GM23338 (cell line): ENCODE results near the gene CIC. TPM values are rescaled to one million over a fixed set of nuclear protein-coding genes. Genes with fewer than 3 reads are reported as not detected.

ENCODE experiments used
- ATAC-seq: fragments of 200-7000 bp; cut with Tn5 transposase; 3 replicates; pipeline ENCODE4 v1.9.1; 2020
- DNase-seq: peaks from one replicate; pipeline ENCODE4 v3.0.0-alpha.2; 2015; ENCODE audit warnings: low spot score
- H2AFZ ChIP-seq: fragments of 200-600 bp; sonication (generic); 2 replicates; pipeline ENCODE4 v1.8.0; 2016; ENCODE audit warnings: antibody characterized with exemption, mild to moderate bottlenecking, moderate library complexity
- H3F3A ChIP-seq: fragments of 200-600 bp; sonication (generic); replicated peaks from 2 replicates; pipeline ENCODE4 v1.8.0; 2017; ENCODE audit warnings: antibody characterized with exemption, mixed run types, low read depth
- H3K27ac ChIP-seq: fragments of 200-600 bp; sonication (generic); 2 replicates; pipeline ENCODE4 v1.6.1; 2016; ENCODE audit warnings: low read depth
- H3K27me3 ChIP-seq: fragments of 200-600 bp; sonication (generic); 2 replicates; pipeline ENCODE4 v1.8.0; 2016; ENCODE audit warnings: mild to moderate bottlenecking, mixed run types, moderate library complexity; ENCODE audit not compliant: insufficient read depth
- H3K36me3 ChIP-seq: fragments of 200-600 bp; sonication (generic); 2 replicates; pipeline ENCODE4 v1.8.0; 2016; ENCODE audit warnings: mild to moderate bottlenecking; ENCODE audit not compliant: insufficient read depth
- H3K4me1 ChIP-seq: fragments of 200-600 bp; sonication (generic); 2 replicates; pipeline ENCODE4 v1.8.0; 2016; ENCODE audit warnings: mild to moderate bottlenecking, moderate library complexity; ENCODE audit not compliant: insufficient read depth
- H3K4me2 ChIP-seq: fragments of 200-600 bp; sonication (generic); 2 replicates; pipeline ENCODE4 v1.7.1; 2017; ENCODE audit warnings: mixed run types
- H3K4me3 ChIP-seq: fragments of 200-600 bp; sonication (generic); 2 replicates; pipeline ENCODE4 v1.6.1; 2016; ENCODE audit warnings: mixed run types
- H3K79me2 ChIP-seq: fragments of 200-600 bp; sonication (generic); replicated peaks from 2 replicates; pipeline ENCODE4 v1.8.0; 2017; ENCODE audit warnings: mild to moderate bottlenecking; ENCODE audit not compliant: insufficient read depth
- H3K9me2 ChIP-seq: fragments of 200-600 bp; sonication (generic); 2 replicates; pipeline ENCODE4 v1.8.0; 2017; ENCODE audit not compliant: insufficient read depth
- H4K20me1 ChIP-seq: fragments of 200-600 bp; sonication (generic); replicated peaks from 2 replicates; pipeline ENCODE4 v1.8.0; 2017; ENCODE audit warnings: mild to moderate bottlenecking; ENCODE audit not compliant: insufficient read depth
- H3K27ac Mint-ChIP-seq: 2 replicates; pipeline ENCODE4 v1.8.0; 2020; ENCODE audit warnings: inconsistent platforms, mild to moderate bottlenecking, moderate library complexity, mixed read lengths
- H3K27me3 Mint-ChIP-seq: 3 replicates; pipeline ENCODE4 v1.8.0; 2022; ENCODE audit warnings: low read depth, mild to moderate bottlenecking, moderate library complexity, mixed read lengths, inconsistent platforms; ENCODE audit not compliant: insufficient read depth, poor library complexity
- H3K36me3 Mint-ChIP-seq: 3 replicates; pipeline ENCODE4 v1.8.0; 2021; ENCODE audit warnings: low read depth, mild to moderate bottlenecking, inconsistent platforms, moderate library complexity, mixed read lengths
- H3K4me1 Mint-ChIP-seq: 3 replicates; pipeline ENCODE4 v1.8.0; 2020; ENCODE audit warnings: mild to moderate bottlenecking, inconsistent platforms, mixed read lengths
- H3K4me3 Mint-ChIP-seq: 3 replicates; pipeline ENCODE4 v1.8.0; 2021; ENCODE audit warnings: moderate library complexity, mild to moderate bottlenecking, inconsistent platforms, mixed read lengths
- H3K9me3 Mint-ChIP-seq: 3 replicates; pipeline ENCODE4 v1.8.0; 2020; ENCODE audit warnings: moderate library complexity, mild to moderate bottlenecking, inconsistent platforms, mixed read lengths
- CREB1 ChIP-seq: fragments of 250-450 bp; sonication (Bioruptor Pico); IDR thresholded peaks from 2 replicates; pipeline ENCODE4 v1.5.0; 2020; ENCODE audit warnings: low read depth, mild to moderate bottlenecking, moderate library complexity
- EZH2 ChIP-seq: fragments of 200-600 bp; sonication (generic); IDR thresholded peaks from one replicate; pipeline ENCODE4 v1.8.0; 2017; ENCODE audit warnings: antibody characterized with exemption, mild to moderate bottlenecking, low read depth; ENCODE audit not compliant: unreplicated experiment
- EZH2phosphoT487 ChIP-seq: fragments of 200-600 bp; sonication (generic); IDR thresholded peaks from one replicate; pipeline ENCODE4 v1.8.1; 2018; ENCODE audit warnings: antibody characterized with exemption; ENCODE audit not compliant: unreplicated experiment
- JUNB ChIP-seq: IDR thresholded peaks from one replicate; pipeline ENCODE4 v1.6.1; 2016; ENCODE audit warnings: antibody characterized with exemption; ENCODE audit not compliant: unreplicated experiment
- POLR2AphosphoS5 ChIP-seq: IDR thresholded peaks from 2 replicates; pipeline ENCODE4 v1.6.1; 2016; ENCODE audit warnings: antibody characterized with exemption, low read depth
- STAT1 ChIP-seq: IDR thresholded peaks from one replicate; pipeline ENCODE4 v1.6.1; 2016; ENCODE audit warnings: antibody characterized with exemption; ENCODE audit not compliant: unreplicated experiment
- ZNF114 ChIP-seq: fragments of 250-450 bp; sonication (Bioruptor Pico); IDR thresholded peaks from 2 replicates; pipeline ENCODE4 v1.5.0; 2020; ENCODE audit warnings: mild to moderate bottlenecking, moderate library complexity
- ZNF331 ChIP-seq: fragments of 250-450 bp; sonication (Bioruptor Pico); IDR thresholded peaks from 2 replicates; pipeline ENCODE4 v1.5.0; 2020; ENCODE audit warnings: low read depth, mild to moderate bottlenecking, moderate library complexity
- polyA plus RNA-seq: library from polyadenylated mRNA; unstranded; fragments of >200 nt; fragmentation: Nextera tagmentation; extraction: Ambion mirVana; gene quantifications from 2 replicates; pipeline ENCODE4 v1.2.1, GENCODE V29; 2016
- total RNA-seq: library from RNA; depleted of rRNA; stranded (reverse); fragments of >200 nt; shearing (Covaris generic); gene quantifications from 2 replicates; pipeline ENCODE4 v1.2.3, GENCODE V29; 2014
- TF ChIP-seq, protein P1 (sequence below): fragments of 250-450 bp; sonication (Bioruptor Pico); IDR thresholded peaks from 2 replicates; pipeline ENCODE4 v1.5.0; 2020; ENCODE audit warnings: mild to moderate bottlenecking, moderate library complexity
- TF ChIP-seq, protein P2 (sequence below): IDR thresholded peaks from one replicate; pipeline ENCODE4 v1.6.1; 2018; ENCODE audit warnings: antibody characterized with exemption; ENCODE audit not compliant: unreplicated experiment

CIC gene
- total and polyA plus RNA-seq, 2 experiments from 2014 or later, result 13.2 to 42.0 TPM

DNA sequence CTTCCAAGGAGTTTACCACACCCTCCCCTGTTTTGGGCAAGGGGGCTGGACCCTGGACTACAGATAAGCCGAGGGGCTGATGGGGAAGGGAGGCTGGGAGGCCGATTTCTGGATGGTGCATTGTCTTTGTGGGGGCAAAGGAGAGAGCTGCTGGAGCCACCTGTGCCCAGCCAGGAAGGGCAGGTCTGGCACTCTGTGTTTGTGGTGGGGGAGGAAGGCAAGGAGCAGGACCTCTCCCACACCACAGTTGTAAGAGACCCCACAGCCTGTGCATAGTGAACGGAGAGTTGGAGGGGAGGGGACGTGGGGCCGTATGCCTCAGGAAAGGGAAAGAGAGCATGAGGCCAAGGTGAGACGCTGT is 16.9 kb downstream of the CIC start (continued):
- TF ChIP-seq, protein P1, sequence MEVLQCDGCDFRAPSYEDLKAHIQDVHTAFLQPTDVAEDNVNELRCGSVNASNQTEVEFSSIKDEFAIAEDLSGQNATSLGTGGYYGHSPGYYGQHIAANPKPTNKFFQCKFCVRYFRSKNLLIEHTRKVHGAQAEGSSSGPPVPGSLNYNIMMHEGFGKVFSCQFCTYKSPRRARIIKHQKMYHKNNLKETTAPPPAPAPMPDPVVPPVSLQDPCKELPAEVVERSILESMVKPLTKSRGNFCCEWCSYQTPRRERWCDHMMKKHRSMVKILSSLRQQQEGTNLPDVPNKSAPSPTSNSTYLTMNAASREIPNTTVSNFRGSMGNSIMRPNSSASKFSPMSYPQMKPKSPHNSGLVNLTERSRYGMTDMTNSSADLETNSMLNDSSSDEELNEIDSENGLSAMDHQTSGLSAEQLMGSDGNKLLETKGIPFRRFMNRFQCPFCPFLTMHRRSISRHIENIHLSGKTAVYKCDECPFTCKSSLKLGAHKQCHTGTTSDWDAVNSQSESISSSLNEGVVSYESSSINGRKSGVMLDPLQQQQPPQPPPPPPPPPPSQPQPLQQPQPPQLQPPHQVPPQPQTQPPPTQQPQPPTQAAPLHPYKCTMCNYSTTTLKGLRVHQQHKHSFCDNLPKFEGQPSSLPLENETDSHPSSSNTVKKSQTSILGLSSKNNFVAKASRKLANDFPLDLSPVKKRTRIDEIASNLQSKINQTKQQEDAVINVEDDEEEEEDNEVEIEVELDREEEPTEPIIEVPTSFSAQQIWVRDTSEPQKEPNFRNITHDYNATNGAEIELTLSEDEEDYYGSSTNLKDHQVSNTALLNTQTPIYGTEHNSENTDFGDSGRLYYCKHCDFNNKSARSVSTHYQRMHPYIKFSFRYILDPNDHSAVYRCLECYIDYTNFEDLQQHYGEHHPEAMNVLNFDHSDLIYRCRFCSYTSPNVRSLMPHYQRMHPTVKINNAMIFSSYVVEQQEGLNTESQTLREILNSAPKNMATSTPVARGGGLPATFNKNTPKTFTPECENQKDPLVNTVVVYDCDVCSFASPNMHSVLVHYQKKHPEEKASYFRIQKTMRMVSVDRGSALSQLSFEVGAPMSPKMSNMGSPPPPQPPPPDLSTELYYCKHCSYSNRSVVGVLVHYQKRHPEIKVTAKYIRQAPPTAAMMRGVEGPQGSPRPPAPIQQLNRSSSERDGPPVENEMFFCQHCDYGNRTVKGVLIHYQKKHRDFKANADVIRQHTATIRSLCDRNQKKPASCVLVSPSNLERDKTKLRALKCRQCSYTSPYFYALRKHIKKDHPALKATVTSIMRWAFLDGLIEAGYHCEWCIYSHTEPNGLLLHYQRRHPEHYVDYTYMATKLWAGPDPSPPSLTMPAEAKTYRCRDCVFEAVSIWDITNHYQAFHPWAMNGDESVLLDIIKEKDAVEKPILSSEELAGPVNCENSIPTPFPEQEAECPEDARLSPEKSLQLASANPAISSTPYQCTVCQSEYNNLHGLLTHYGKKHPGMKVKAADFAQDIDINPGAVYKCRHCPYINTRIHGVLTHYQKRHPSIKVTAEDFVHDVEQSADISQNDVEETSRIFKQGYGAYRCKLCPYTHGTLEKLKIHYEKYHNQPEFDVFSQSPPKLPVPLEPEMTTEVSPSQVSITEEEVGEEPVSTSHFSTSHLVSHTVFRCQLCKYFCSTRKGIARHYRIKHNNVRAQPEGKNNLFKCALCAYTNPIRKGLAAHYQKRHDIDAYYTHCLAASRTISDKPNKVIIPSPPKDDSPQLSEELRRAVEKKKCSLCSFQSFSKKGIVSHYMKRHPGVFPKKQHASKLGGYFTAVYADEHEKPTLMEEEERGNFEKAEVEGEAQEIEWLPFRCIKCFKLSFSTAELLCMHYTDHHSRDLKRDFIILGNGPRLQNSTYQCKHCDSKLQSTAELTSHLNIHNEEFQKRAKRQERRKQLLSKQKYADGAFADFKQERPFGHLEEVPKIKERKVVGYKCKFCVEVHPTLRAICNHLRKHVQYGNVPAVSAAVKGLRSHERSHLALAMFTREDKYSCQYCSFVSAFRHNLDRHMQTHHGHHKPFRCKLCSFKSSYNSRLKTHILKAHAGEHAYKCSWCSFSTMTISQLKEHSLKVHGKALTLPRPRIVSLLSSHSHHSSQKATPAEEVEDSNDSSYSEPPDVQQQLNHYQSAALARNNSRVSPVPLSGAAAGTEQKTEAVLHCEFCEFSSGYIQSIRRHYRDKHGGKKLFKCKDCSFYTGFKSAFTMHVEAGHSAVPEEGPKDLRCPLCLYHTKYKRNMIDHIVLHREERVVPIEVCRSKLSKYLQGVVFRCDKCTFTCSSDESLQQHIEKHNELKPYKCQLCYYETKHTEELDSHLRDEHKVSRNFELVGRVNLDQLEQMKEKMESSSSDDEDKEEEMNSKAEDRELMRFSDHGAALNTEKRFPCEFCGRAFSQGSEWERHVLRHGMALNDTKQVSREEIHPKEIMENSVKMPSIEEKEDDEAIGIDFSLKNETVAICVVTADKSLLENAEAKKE (CRISPR knock-in tag), result no peak
- no peak for TF ChIP-seq EZH2
- TF ChIP-seq JUNB, result no peak
- TF ChIP-seq, protein P2, sequence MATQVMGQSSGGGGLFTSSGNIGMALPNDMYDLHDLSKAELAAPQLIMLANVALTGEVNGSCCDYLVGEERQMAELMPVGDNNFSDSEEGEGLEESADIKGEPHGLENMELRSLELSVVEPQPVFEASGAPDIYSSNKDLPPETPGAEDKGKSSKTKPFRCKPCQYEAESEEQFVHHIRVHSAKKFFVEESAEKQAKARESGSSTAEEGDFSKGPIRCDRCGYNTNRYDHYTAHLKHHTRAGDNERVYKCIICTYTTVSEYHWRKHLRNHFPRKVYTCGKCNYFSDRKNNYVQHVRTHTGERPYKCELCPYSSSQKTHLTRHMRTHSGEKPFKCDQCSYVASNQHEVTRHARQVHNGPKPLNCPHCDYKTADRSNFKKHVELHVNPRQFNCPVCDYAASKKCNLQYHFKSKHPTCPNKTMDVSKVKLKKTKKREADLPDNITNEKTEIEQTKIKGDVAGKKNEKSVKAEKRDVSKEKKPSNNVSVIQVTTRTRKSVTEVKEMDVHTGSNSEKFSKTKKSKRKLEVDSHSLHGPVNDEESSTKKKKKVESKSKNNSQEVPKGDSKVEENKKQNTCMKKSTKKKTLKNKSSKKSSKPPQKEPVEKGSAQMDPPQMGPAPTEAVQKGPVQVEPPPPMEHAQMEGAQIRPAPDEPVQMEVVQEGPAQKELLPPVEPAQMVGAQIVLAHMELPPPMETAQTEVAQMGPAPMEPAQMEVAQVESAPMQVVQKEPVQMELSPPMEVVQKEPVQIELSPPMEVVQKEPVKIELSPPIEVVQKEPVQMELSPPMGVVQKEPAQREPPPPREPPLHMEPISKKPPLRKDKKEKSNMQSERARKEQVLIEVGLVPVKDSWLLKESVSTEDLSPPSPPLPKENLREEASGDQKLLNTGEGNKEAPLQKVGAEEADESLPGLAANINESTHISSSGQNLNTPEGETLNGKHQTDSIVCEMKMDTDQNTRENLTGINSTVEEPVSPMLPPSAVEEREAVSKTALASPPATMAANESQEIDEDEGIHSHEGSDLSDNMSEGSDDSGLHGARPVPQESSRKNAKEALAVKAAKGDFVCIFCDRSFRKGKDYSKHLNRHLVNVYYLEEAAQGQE, result no peak

DNA sequence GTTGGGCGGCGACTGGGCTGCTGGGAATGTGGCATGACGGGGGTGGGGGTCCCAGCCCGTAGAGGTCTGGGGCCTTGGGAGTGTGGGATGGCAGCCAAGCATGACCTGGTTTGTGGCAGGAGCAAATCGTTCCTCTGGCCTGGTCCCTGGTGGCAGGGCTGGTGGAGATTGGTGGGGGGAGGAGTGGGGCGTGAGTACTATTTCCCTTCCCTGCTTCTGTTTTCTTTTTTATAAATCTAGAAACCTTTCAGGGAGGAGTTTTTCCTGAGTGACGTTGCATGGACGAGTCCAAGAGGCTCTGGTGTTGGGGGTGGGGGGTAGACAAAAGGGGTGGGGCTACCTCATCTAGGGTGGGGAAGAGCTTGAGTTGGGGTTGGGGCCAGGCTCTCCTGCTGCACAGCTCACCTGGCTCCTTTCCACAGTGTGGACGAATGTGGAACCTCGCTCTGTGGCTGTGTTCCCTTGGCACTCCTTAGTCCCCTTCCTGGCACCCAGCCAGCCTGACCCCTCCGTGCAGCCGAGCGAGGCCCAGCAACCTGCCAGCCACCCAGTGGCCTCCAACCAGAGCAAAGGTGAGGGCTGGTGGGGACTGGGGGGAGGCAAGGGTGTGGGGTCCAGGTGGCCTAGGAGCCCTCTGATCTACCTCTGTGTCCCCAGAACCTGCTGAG is 17.4 kb downstream of the CIC start:
- no peak overlapping the region for H3K4me2 ChIP-seq
- Mint-ChIP-seq H3K4me1 (peaks cover 32% of the 10 kb centered on the region), H3K36me3 (peaks cover 16% of the 10 kb centered on the region), H3K27me3 (peaks cover 21% of the 10 kb centered on the region), H3K4me3 (peak overlapping the region; percentile 19; the same call in 1 of the 3 replicates), H3K9me3 (no peaks in the 10 kb centered on the region), H3K27ac (0 out of 2 replicates have a peak overlapping the region, but pooled peaks have one; percentile 31)
- no peaks in the 10 kb centered on the region for H3K27me3 ChIP-seq
- H3K4me3 ChIP-seq, result no peak overlapping the region
- peaks cover 4% of the 10 kb centered on the region; the same call in 1 of the 2 replicates for H3K36me3 ChIP-seq
- H3F3A ChIP-seq, result peaks cover 19% of the 10 kb centered on the region
- no peak for DNase-seq
- no peak for ATAC-seq
- peaks cover 20% of the 10 kb centered on the region for H3K79me2 ChIP-seq
- H3K9me2 ChIP-seq, result no peaks in the 10 kb centered on the region
- H2AFZ ChIP-seq, result no peak overlapping the region
- H4K20me1 ChIP-seq, result peaks cover 4% of the 10 kb centered on the region; the same call in 1 of the 2 replicates
- H3K4me1 ChIP-seq, result peaks cover 23% of the 10 kb centered on the region
- H3K27ac ChIP-seq, result no peak overlapping the region
- TF ChIP-seq, protein P2, result no peak
- TF ChIP-seq ZNF331 (CRISPR knock-in tag), result no peak
- TF ChIP-seq POLR2AphosphoS5, result no peak
- no peak for TF ChIP-seq JUNB
- no peak for TF ChIP-seq STAT1
- no peak for TF ChIP-seq ZNF114
- TF ChIP-seq CREB1 (CRISPR knock-in tag), result no peak
- no peak for TF ChIP-seq EZH2phosphoT487
